ENCODE measurements around the gene WASHC2A. TPM values are rescaled to one million over a fixed set of nuclear protein-coding genes. Genes with fewer than 3 reads are reported as not detected.
"Not testable (repeated sequence)": the region's sequence is repeated elsewhere in the genome, so short reads cannot be mapped to it uniquely, and the experiment has no call there.

WASHC2A gene
- total RNA-seq, 1 experiment from 2014 or later: 33.1 TPM

DNA sequence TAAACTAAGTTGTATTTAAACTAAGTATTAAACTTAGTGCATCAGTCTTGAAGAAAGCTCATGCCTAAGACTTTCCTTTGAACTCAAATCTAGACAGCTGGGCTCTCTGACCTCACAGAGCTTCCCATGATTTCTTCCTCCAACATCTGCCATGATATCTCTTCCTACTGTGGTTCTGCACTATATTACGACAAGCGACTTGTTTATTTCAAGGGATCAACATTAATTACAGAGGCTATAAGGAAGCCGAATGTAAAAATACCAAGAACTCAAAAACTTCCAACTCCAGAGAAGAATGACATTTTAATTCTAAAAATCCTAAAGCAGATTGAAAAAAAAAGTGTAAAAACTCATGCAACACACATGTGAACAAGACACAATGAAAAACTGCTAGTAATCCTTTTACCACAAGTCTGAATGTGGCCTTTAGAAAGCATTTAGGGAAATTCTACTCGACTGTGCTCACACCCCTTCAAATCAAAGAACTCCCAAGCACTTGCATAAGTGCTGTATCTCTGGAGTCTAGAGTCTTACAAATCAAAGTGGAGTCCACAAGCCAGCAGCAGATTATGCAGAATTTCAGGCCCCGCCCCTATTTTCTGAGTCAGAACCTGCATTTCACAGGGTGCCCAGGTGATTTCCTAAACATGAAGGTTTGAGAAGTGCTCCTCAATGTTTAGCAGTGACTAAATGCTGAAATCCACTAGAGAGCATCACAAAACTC lies 22.7 kb upstream of the WASHC2A start:
- ChIA-PET POLR2A (ENCODE audit: low non-redundant PET) (no interaction called here), CTCF (no interaction called here)
- no peaks in the 10 kb centered on the region for H3K36me3 ChIP-seq (ENCODE audit: insufficient read depth, low read length, poor library complexity, severe bottlenecking)
- no peak overlapping the region for H3K4me3 ChIP-seq (ENCODE audit: low read depth, low read length, poor library complexity, severe bottlenecking)
- no peak for TF ChIP-seq CTCF (conservative IDR thresholded peaks at IDR 0.05; ENCODE audit: low read depth, low read length)
- TF ChIP-seq EZH2 (IDR thresholded peaks at IDR 0.05; ENCODE audit: borderline replicate concordance, low read depth, low read length, poor library complexity, severe bottlenecking): no peak
- H3K27me3 ChIP-seq (replicated peaks; ENCODE audit: insufficient read depth, low read depth, low read length, poor library complexity): peaks cover 5% of the 10 kb centered on the region
- DNase-seq (ENCODE audit: low spot score): no peak
- H3K4me1 ChIP-seq (ENCODE audit: insufficient read depth, low read length, poor library complexity, severe bottlenecking): no peaks in the 10 kb centered on the region
- no TSS peak for BruUV-seq (replicated peaks)
- intact Hi-C loops (cut with micrococcal nuclease; ENCODE audit: unreplicated experiment): no loop called here
- no peak overlapping the region for H3K27ac ChIP-seq (ENCODE audit: low read depth, low read length, poor library complexity, severe bottlenecking)
- no peaks in the 10 kb centered on the region for H3K9me3 ChIP-seq (ENCODE audit: low read depth, low read length, poor library complexity, severe bottlenecking)

GRCh38 chr10:50046457-50046856 lies 21.3 kb upstream of the WASHC2A start:
- DNase-seq (ENCODE audit: low spot score); BruUV-seq (replicated peaks); intact Hi-C loops (cut with micrococcal nuclease; ENCODE audit: unreplicated experiment): not testable (repeated sequence)

GRCh38 chr10:50047594-50047993 lies 20.2 kb upstream of the WASHC2A start:
- H3K27me3 ChIP-seq (replicated peaks; ENCODE audit: insufficient read depth, low read depth, low read length, poor library complexity); BruUV-seq (replicated peaks); H3K4me1 ChIP-seq (ENCODE audit: insufficient read depth, low read length, poor library complexity, severe bottlenecking); DNase-seq (ENCODE audit: low spot score); intact Hi-C loops (cut with micrococcal nuclease; ENCODE audit: unreplicated experiment); H3K9me3 ChIP-seq (ENCODE audit: low read depth, low read length, poor library complexity, severe bottlenecking); H3K4me3 ChIP-seq (ENCODE audit: low read depth, low read length, poor library complexity, severe bottlenecking); H3K27ac ChIP-seq (ENCODE audit: low read depth, low read length, poor library complexity, severe bottlenecking); CTCF ChIA-PET; POLR2A ChIA-PET (ENCODE audit: low non-redundant PET); H3K36me3 ChIP-seq (ENCODE audit: insufficient read depth, low read length, poor library complexity, severe bottlenecking): not testable (repeated sequence)

More at GRCh38 chr10:50046457-50046856, 21.3 kb upstream of the WASHC2A start:
- H3K4me3 ChIP-seq (ENCODE audit: low read depth, low read length, poor library complexity, severe bottlenecking); H3K27me3 ChIP-seq (replicated peaks; ENCODE audit: insufficient read depth, low read depth, low read length, poor library complexity); CTCF ChIA-PET; H3K27ac ChIP-seq (ENCODE audit: low read depth, low read length, poor library complexity, severe bottlenecking); H3K9me3 ChIP-seq (ENCODE audit: low read depth, low read length, poor library complexity, severe bottlenecking); POLR2A ChIA-PET (ENCODE audit: low non-redundant PET); H3K4me1 ChIP-seq (ENCODE audit: insufficient read depth, low read length, poor library complexity, severe bottlenecking); H3K36me3 ChIP-seq (ENCODE audit: insufficient read depth, low read length, poor library complexity, severe bottlenecking): not testable (repeated sequence)

DNA sequence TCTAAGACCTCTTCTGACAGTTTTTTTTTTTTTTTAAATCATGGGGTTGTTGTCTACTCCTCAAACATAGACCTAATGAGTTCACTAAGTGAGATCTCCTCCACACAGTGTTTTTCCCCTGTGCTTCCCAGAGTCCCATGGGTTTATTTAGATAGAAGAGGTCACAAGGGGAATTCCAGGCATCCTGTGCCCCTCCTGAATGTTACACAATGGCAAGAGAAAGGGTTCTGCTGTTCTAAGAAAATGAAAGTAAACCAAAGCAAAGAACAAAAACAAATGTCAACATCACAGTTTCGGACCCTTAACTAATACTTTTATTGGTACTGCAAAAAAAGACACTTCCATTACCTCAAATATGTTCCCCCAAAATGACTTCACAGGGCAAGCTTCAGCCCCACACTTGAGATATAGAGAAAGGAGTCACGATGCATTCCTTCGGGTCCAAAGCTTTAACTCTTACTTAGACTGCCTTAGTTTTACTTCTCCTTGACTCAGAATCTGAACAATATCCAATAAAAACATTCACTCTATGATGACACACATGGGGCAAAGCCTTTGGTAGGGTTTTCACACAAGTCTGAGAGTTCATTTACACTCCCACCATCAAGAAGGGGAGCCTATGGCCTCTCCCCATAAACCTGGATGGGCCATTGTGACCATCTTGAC lies 15.6 kb upstream of the WASHC2A start:
- H3K9me3 ChIP-seq (ENCODE audit: low read depth, low read length, poor library complexity, severe bottlenecking); intact Hi-C loops (cut with micrococcal nuclease; ENCODE audit: unreplicated experiment); CTCF ChIA-PET; H3K36me3 ChIP-seq (ENCODE audit: insufficient read depth, low read length, poor library complexity, severe bottlenecking); H3K4me1 ChIP-seq (ENCODE audit: insufficient read depth, low read length, poor library complexity, severe bottlenecking); POLR2A ChIA-PET (ENCODE audit: low non-redundant PET); H3K4me3 ChIP-seq (ENCODE audit: low read depth, low read length, poor library complexity, severe bottlenecking); BruUV-seq (replicated peaks); H3K27ac ChIP-seq (ENCODE audit: low read depth, low read length, poor library complexity, severe bottlenecking); H3K27me3 ChIP-seq (replicated peaks; ENCODE audit: insufficient read depth, low read depth, low read length, poor library complexity); DNase-seq (ENCODE audit: low spot score): not testable (repeated sequence)

DNA sequence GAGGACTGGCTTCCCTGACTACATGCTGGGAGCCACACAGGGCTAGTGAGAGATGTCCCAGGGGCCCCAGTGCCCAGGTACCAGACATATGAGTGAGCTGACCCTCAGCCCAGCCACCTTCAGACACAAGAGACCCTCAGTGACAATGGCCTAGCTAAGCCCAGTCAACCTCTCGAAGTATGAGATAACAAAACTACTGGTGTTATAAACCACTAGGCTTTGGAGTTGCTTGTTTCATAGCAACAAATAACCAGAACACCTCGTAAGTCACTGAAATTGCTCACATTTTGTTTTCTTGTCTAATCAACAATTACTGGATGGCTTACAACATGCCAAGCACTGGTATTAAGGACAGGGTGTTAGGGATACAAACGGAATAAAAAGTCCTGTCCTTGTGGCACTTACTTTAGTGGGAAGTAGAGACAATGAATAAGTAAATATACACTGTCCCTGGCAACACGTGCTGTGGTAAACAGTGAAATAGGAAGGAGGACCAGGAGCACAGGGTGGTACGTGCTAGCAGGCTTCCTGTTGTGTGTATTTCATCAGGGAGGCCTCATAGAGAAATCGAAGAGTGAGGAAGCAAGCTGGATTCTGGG lies 14.9 kb upstream of the WASHC2A start:
- BruUV-seq (replicated peaks); H3K9me3 ChIP-seq (ENCODE audit: low read depth, low read length, poor library complexity, severe bottlenecking); DNase-seq (ENCODE audit: low spot score); H3K36me3 ChIP-seq (ENCODE audit: insufficient read depth, low read length, poor library complexity, severe bottlenecking); H3K4me3 ChIP-seq (ENCODE audit: low read depth, low read length, poor library complexity, severe bottlenecking); POLR2A ChIA-PET (ENCODE audit: low non-redundant PET); CTCF ChIA-PET; H3K27me3 ChIP-seq (replicated peaks; ENCODE audit: insufficient read depth, low read depth, low read length, poor library complexity); H3K4me1 ChIP-seq (ENCODE audit: insufficient read depth, low read length, poor library complexity, severe bottlenecking); H3K27ac ChIP-seq (ENCODE audit: low read depth, low read length, poor library complexity, severe bottlenecking); intact Hi-C loops (cut with micrococcal nuclease; ENCODE audit: unreplicated experiment): not testable (repeated sequence)

DNA sequence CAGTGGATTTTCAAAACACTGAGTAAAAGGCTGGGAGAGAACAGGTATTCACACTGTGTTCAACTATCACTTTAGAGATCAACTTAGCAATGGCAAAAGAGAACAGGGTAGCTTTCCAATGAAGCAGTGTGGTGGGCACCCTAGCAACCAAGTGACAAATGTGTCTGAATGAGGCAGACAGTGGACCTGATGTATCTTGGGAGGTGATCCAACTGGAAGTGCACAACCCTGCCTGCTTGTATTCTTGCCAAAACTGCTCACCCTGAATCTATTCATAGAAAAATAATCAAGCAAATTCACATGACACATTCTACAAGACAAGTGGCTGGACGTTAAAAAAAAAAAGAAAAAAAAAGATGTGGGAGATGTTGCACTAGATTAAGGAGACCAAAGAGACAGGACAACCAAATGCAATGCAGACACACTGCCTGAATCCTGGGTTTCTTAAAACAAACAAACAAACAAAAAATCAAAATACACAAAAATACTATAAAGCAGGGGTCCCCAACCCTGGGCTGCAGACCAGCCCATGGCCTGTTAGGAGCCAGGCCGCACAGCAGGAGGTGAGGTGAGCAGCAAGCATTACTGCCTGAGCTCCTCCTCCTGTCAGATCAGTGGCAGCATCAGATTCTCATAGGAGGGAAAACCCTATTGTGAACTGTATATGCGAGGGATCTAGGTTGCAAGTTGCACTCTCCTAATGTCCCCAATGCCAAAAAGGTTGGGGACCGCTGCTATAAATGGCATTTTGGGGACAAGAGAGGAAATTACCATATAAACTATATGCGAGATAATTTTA lies 12.1 kb upstream of the WASHC2A start:
- CTCF ChIA-PET; POLR2A ChIA-PET (ENCODE audit: low non-redundant PET); intact Hi-C loops (cut with micrococcal nuclease; ENCODE audit: unreplicated experiment); H3K27ac ChIP-seq (ENCODE audit: low read depth, low read length, poor library complexity, severe bottlenecking); H3K4me3 ChIP-seq (ENCODE audit: low read depth, low read length, poor library complexity, severe bottlenecking); BruUV-seq (replicated peaks); H3K4me1 ChIP-seq (ENCODE audit: insufficient read depth, low read length, poor library complexity, severe bottlenecking); H3K9me3 ChIP-seq (ENCODE audit: low read depth, low read length, poor library complexity, severe bottlenecking); DNase-seq (ENCODE audit: low spot score); H3K27me3 ChIP-seq (replicated peaks; ENCODE audit: insufficient read depth, low read depth, low read length, poor library complexity); H3K36me3 ChIP-seq (ENCODE audit: insufficient read depth, low read length, poor library complexity, severe bottlenecking): not testable (repeated sequence)
